HG03175 (cell line): ENCODE data around the gene GPBAR1.
"Not testable (repeated sequence)": the region's sequence is repeated elsewhere in the genome, so short reads cannot be mapped to it uniquely, and the experiment has no call there.

Source experiments
- ATAC-seq: cut with Tn5 transposase; IDR thresholded peaks from one replicate; pipeline ENCODE4 v1.9.1; 2021; ENCODE audit warnings: mild to moderate bottlenecking, moderate library complexity; ENCODE audit not compliant: unreplicated experiment

The GPBAR1 gene

GRCh38 chr2:218266316-218266979 lies 5.6 kb downstream of the GPBAR1 start:
- no peak for ATAC-seq

GRCh38 chr2:218267259-218267658 lies 6.4 kb downstream of the GPBAR1 start:
- no peak for ATAC-seq

GRCh38 chr2:218269900-218270720 lies 9.3 kb downstream of the GPBAR1 start, which contains the start of the genes AAMP and PNKD:
AAMP (minus strand) TSS chr2:218270137; CDS start chr2:218270086, 51 bp downstream.
PNKD (plus strand) TSS chr2:218270519; CDS start chr2:218270536, 17 bp downstream.
- ATAC-seq = peak; percentile 91

GRCh38 chr2:218270721-218271486 lies 10.1 kb downstream of the GPBAR1 start:
- ATAC-seq = no peak

- no peak for ATAC-seq
Measured at GRCh38 chr2:218271487-218271797, 10.6 kb downstream of the GPBAR1 start.

GRCh38 chr2:218271865-218272530 lies 11.2 kb downstream of the GPBAR1 start:
- no peak for ATAC-seq

GRCh38 chr2:218272531-218273212 lies 11.9 kb downstream of the GPBAR1 start:
- ATAC-seq = peak; percentile 20

GRCh38 chr2:218273214-218273907 lies 12.5 kb downstream of the GPBAR1 start:
- not testable (repeated sequence) for ATAC-seq

GRCh38 chr2:218273908-218274249 lies 13.1 kb downstream of the GPBAR1 start:
- ATAC-seq = no peak

GRCh38 chr2:218274586-218274985 lies 13.8 kb downstream of the GPBAR1 start:
- no peak for ATAC-seq

- no peak for ATAC-seq
Measured at GRCh38 chr2:218275371-218276072, 14.7 kb downstream of the GPBAR1 start.

GRCh38 chr2:218276986-218277755 lies 16.4 kb downstream of the GPBAR1 start:
- no peak for ATAC-seq

- ATAC-seq = no peak
Measured at GRCh38 chr2:218277921-218278320, 17.1 kb downstream of the GPBAR1 start.

GRCh38 chr2:218278531-218279360 lies 17.9 kb downstream of the GPBAR1 start:
- no peak for ATAC-seq

GRCh38 chr2:218280260-218280870 lies 19.6 kb downstream of the GPBAR1 start:
- ATAC-seq = no peak

- ATAC-seq = no peak
Measured at GRCh38 chr2:218281449-218281848, 20.6 kb downstream of the GPBAR1 start.
